GM21529 (cell line): ENCODE results near the gene KLHL17.

ENCODE experiments used
- ATAC-seq: cut with Tn5 transposase; IDR thresholded peaks from one replicate; pipeline ENCODE4 v1.9.1; 2021; ENCODE audit not compliant: unreplicated experiment

The KLHL17 gene

GRCh38 chr1:960363-961131 is at the start of gene KLHL17:
KLHL17 (plus strand) TSS chr1:960584; CDS start chr1:960694, 110 bp downstream.
- ATAC-seq = peak; percentile 47

GRCh38 chr1:910881-911721 is 49.3 kb upstream of the KLHL17 start:
- no peak for ATAC-seq

GRCh38 chr1:911875-912739 is 48.3 kb upstream of the KLHL17 start:
- no peak for ATAC-seq

- ATAC-seq = no peak
These were observed 47.6 kb upstream of the KLHL17 start for GRCh38 chr1:912740-913301.

GRCh38 chr1:913491-914130 is 46.8 kb upstream of the KLHL17 start:
- ATAC-seq = no peak

GRCh38 chr1:914131-914890 is 46.1 kb upstream of the KLHL17 start:
- no peak for ATAC-seq

- ATAC-seq = no peak
These were observed 45.5 kb upstream of the KLHL17 start for GRCh38 chr1:914891-915280.

GRCh38 chr1:915295-916172 is 44.9 kb upstream of the KLHL17 start:
- no peak for ATAC-seq

- ATAC-seq = no peak
These were observed 44.0 kb upstream of the KLHL17 start for GRCh38 chr1:916173-917075.

- ATAC-seq = no peak
These were observed 43.3 kb upstream of the KLHL17 start for GRCh38 chr1:917076-917459.

GRCh38 chr1:917466-918091 is 42.8 kb upstream of the KLHL17 start:
- ATAC-seq = no peak

GRCh38 chr1:918353-918752 is 42.0 kb upstream of the KLHL17 start:
- ATAC-seq = no peak

GRCh38 chr1:918843-919242 is 41.5 kb upstream of the KLHL17 start:
- no peak for ATAC-seq

GRCh38 chr1:919271-919872 is 41.0 kb upstream of the KLHL17 start:
- ATAC-seq = no peak

GRCh38 chr1:920010-920409 is 40.4 kb upstream of the KLHL17 start:
- no peak for ATAC-seq

GRCh38 chr1:920521-920920 is 39.9 kb upstream of the KLHL17 start:
- no peak for ATAC-seq
